ENCODE data around the gene CLEC2L. TPM values are rescaled to one million over a fixed set of nuclear protein-coding genes. Genes with fewer than 3 reads are reported as not detected.

The CLEC2L gene
- total and polyA plus RNA-seq, 2 experiments from 2014 or later = not detected

DNA sequence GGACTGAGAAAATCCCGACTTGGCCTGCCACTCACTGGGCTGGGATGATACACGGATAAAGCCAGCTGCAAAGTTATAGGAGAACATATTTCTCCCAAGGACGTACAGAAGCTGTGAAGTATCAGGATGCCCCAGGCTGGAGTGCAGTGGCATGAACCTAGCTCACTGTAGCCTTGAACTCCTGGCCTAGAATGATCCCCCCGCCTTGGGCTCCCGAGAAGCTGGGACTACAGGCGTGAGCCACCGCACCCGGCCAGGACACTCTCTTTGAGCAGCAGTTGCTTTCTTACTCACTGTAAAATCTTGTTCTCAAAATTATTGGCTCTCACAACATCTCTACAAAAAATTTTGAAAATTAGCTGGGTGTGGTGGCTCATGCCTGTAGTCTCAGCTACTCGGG lies 50.4 kb downstream of the CLEC2L start:
- H4K20me1 ChIP-seq (ENCODE audit: insufficient read depth) = no peaks in the 10 kb centered on the region
- TF ChIP-seq EZH2 (IDR thresholded peaks at IDR 0.05; ENCODE audit: insufficient read depth, poor library complexity, severe bottlenecking) (no peak), EZH2phosphoT487 (IDR thresholded peaks at IDR 0.05; ENCODE audit: insufficient read depth, low read depth) (no peak)
- H3K9me2 ChIP-seq (ENCODE audit: insufficient read depth) = no peaks in the 10 kb centered on the region
- 94 to 95% methylated on average over 9 of the region's 9 CpGs for WGBS, 2 experiments (ENCODE audit: low coverage in 1 of 2, low lambda C conversion rate in 2 of 2, missing lambda C conversion rate in 2 of 2)
- no peak overlapping the region for H3K4me3 ChIP-seq
- no peaks in the 10 kb centered on the region for H3K4me1 ChIP-seq (ENCODE audit: insufficient read depth)
- no peak overlapping the region for H2AFZ ChIP-seq
- no peaks in the 10 kb centered on the region for H3K27me3 ChIP-seq (replicated peaks; ENCODE audit: insufficient read depth)
- H3F3A ChIP-seq (ENCODE audit: insufficient read depth) = no peaks in the 10 kb centered on the region
- peaks cover 3% of the 10 kb centered on the region; the same call in 1 of the 2 replicates for H3K36me3 ChIP-seq (ENCODE audit: low read depth)
- H3K9me3 ChIP-seq (ENCODE audit: low read depth) = no peaks in the 10 kb centered on the region
- no peak overlapping the region for H3K27ac ChIP-seq
- DNase-seq = no peak
- no peak overlapping the region for H3K9ac ChIP-seq
- H3K79me2 ChIP-seq (ENCODE audit: insufficient read depth) = no peaks in the 10 kb centered on the region
- no peak overlapping the region for H3K4me2 ChIP-seq (ENCODE audit: unreplicated experiment)
- in situ Hi-C loops (cut with MboI) = no loop called here

DNA sequence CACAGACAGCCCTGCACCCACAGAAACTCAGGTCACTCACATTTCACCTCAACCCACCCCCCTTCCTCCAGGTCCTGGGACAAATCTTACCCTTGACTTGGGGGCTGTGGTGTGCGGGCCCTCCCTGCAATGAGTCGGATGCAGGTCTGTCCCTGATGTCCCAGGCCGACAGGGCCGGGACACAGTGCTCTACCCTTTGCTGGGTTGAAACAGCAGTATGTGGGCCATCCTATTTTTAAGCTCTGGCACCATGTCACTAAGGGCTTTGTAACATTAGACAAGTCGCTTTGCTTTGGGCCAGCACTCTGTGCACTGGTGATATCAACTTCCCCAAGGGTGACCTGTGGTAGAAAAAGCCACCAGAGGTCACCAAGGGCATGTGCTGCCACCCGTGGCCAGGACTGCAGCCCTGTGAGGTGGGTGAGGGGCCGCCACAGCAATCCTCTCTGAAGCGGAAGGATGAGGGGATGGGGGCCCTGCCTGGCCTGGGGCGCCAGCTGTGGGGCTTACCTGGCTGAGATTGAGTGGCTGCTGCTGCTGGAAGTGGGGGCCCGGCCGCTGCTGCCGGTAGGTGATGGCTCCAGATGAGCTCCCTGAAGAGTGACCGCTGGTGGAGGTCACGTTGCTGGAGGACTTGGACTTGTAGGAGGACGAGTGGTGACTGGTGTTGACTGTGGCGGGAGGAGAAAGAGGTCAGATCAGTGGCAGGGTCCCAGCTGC lies 51.3 kb downstream of the CLEC2L start:
- Histone ChIP-seq H3K9me3 (ENCODE audit: low read depth) (no peaks in the 10 kb centered on the region), H3F3A (ENCODE audit: insufficient read depth) (no peaks in the 10 kb centered on the region), H2AFZ (no peak overlapping the region), H3K9ac (no peak overlapping the region), H3K27me3 (replicated peaks; ENCODE audit: insufficient read depth) (no peaks in the 10 kb centered on the region), H3K27ac (no peak overlapping the region), H4K20me1 (ENCODE audit: insufficient read depth) (no peaks in the 10 kb centered on the region), H3K36me3 (ENCODE audit: low read depth) (peaks cover 3% of the 10 kb centered on the region; the same call in 1 of the 2 replicates), H3K79me2 (ENCODE audit: insufficient read depth) (no peaks in the 10 kb centered on the region), H3K4me3 (no peak overlapping the region), H3K4me1 (ENCODE audit: insufficient read depth) (no peaks in the 10 kb centered on the region), H3K4me2 (ENCODE audit: unreplicated experiment) (no peak overlapping the region), H3K9me2 (ENCODE audit: insufficient read depth) (no peaks in the 10 kb centered on the region)
- no peak for TF ChIP-seq EZH2 (IDR thresholded peaks at IDR 0.05; ENCODE audit: insufficient read depth, poor library complexity, severe bottlenecking)
- no peak for TF ChIP-seq EZH2phosphoT487 (IDR thresholded peaks at IDR 0.05; ENCODE audit: insufficient read depth, low read depth)
- in situ Hi-C loops (cut with MboI) = no loop called here
- 95 to 96% methylated on average over 16 of the region's 16 CpGs for WGBS, 2 experiments (ENCODE audit: low coverage in 1 of 2, low lambda C conversion rate in 2 of 2, missing lambda C conversion rate in 2 of 2)
- DNase-seq = no peak

DNA sequence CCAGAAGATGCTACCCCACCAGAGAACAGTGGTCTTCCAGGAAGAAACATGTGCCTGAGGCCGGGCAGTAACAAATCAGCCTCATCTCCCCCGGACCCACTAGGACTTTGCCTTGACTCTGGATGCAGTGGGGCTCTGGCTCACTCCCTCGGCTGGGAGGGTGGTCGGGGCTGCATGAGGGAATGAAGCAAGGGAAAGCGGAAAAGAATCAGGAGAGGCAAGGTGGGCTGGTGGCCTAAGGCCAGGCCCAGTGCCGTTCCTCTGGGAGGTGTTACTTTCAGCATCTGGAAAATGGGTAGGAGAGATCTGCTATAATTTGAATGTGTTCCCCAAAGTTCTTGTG lies 51.8 kb downstream of the CLEC2L start:
- no peak for TF ChIP-seq EZH2phosphoT487 (IDR thresholded peaks at IDR 0.05; ENCODE audit: insufficient read depth, low read depth)
- no peak for TF ChIP-seq EZH2 (IDR thresholded peaks at IDR 0.05; ENCODE audit: insufficient read depth, poor library complexity, severe bottlenecking)
- 89 to 96% methylated on average over 6 of the region's 6 CpGs for WGBS, 2 experiments (ENCODE audit: low coverage in 1 of 2, low lambda C conversion rate in 2 of 2, missing lambda C conversion rate in 2 of 2)
- H3K9ac ChIP-seq = no peak overlapping the region
- no peaks in the 10 kb centered on the region for H3K27me3 ChIP-seq (replicated peaks; ENCODE audit: insufficient read depth)
- no peaks in the 10 kb centered on the region for H4K20me1 ChIP-seq (ENCODE audit: insufficient read depth)
- in situ Hi-C loops (cut with MboI) = no loop called here
- peaks cover 3% of the 10 kb centered on the region; the same call in 1 of the 2 replicates for H3K36me3 ChIP-seq (ENCODE audit: low read depth)
- no peak for DNase-seq
- H3F3A ChIP-seq (ENCODE audit: insufficient read depth) = no peaks in the 10 kb centered on the region
- no peak overlapping the region for H3K4me2 ChIP-seq (ENCODE audit: unreplicated experiment)
- no peaks in the 10 kb centered on the region for H3K4me1 ChIP-seq (ENCODE audit: insufficient read depth)
- no peak overlapping the region for H3K4me3 ChIP-seq
- no peaks in the 10 kb centered on the region for H3K9me3 ChIP-seq (ENCODE audit: low read depth)
- H3K9me2 ChIP-seq (ENCODE audit: insufficient read depth) = no peaks in the 10 kb centered on the region
- no peak overlapping the region for H3K27ac ChIP-seq
- H2AFZ ChIP-seq = no peak overlapping the region
- no peaks in the 10 kb centered on the region for H3K79me2 ChIP-seq (ENCODE audit: insufficient read depth)

DNA sequence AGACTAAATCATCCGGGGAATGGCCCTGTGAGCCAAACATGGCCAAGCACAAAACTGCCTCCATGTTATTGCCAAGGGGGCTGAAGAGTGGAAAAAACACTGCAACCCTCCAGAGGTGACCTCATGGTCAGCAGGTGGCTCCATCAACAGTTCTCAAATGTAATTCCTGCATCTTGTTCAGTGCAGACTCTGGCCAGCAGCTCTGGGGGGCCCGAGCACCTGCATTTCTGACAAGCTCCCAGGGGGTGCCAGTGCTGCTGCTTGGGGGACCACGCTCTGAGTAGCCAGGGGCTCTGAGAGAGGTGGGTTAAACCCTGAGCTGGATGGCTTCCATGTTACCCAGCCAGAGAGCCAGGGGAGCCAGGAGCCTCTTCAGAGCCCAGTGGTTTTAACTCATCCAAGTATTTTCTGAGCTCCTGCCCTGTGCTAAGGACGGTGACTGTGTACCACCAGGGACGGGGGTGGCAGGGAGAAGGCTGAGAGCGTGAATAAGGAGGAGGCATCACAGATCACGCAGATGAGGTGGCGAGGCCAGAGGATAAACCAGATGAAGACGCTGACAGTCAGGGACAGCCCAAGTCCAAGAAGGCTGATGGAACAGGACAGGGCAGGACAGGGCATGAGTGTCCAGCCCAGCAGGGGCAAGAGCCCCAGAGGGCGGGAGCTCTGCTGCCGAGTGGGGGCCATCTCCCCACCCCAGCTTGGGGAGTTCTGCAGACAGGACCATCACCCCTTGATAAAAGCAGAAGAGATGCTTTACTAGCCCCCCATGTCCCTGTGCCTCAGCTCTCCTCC lies 52.9 kb downstream of the CLEC2L start:
- Histone ChIP-seq H3K4me2 (ENCODE audit: unreplicated experiment) (no peak overlapping the region), H3K36me3 (ENCODE audit: low read depth) (peaks cover 3% of the 10 kb centered on the region; the same call in 1 of the 2 replicates), H3K79me2 (ENCODE audit: insufficient read depth) (no peaks in the 10 kb centered on the region), H3F3A (ENCODE audit: insufficient read depth) (no peaks in the 10 kb centered on the region), H3K9me3 (ENCODE audit: low read depth) (no peaks in the 10 kb centered on the region), H3K4me1 (ENCODE audit: insufficient read depth) (no peaks in the 10 kb centered on the region), H3K27ac (no peak overlapping the region), H4K20me1 (ENCODE audit: insufficient read depth) (no peaks in the 10 kb centered on the region), H3K4me3 (no peak overlapping the region), H3K9me2 (ENCODE audit: insufficient read depth) (no peaks in the 10 kb centered on the region), H3K27me3 (replicated peaks; ENCODE audit: insufficient read depth) (no peaks in the 10 kb centered on the region), H3K9ac (no peak overlapping the region), H2AFZ (no peak overlapping the region)
- in situ Hi-C loops (cut with MboI) = no loop called here
- 96 to 99% methylated on average over 11 of the region's 11 CpGs for WGBS, 2 experiments (ENCODE audit: low coverage in 1 of 2, low lambda C conversion rate in 2 of 2, missing lambda C conversion rate in 2 of 2)
- DNase-seq = no peak
- TF ChIP-seq EZH2phosphoT487 (IDR thresholded peaks at IDR 0.05; ENCODE audit: insufficient read depth, low read depth) = no peak
